HG02610 (cell line): ENCODE data around the gene USP21.

ENCODE experiments used
- ATAC-seq: cut with Tn5 transposase; IDR thresholded peaks from one replicate; pipeline ENCODE4 v1.9.1; 2021; ENCODE audit warnings: mild to moderate bottlenecking, moderate library complexity; ENCODE audit not compliant: unreplicated experiment

USP21 gene

GRCh38 chr1:161209790-161210409 is 50.6 kb downstream of the USP21 start:
- ATAC-seq: peak; percentile 66

- no peak for ATAC-seq
These were observed 55.1 kb downstream of the USP21 start for GRCh38 chr1:161214369-161214768.

- no peak for ATAC-seq
These were observed 55.8 kb downstream of the USP21 start, which contains the start of gene FCER1G for GRCh38 chr1:161215076-161215475. TSS of gene FCER1G (plus strand) at chr1:161215295. CDS start at chr1:161215322, 27 bp downstream.
